Suprapubic skin (tissue), 4 donors: Measurements from ENCODE around the gene CBX2.

Experiments used
- CTCF ChIP-seq, 2 donors: fragments of 200-600 bp in 1 of 2; fragments of 450-650 bp in 1 of 2; sonication (generic) in 1 of 2; IDR thresholded peaks; one replicate each; pipeline ENCODE4 v1.5.1; 2016 to 2019; ENCODE audit warnings: antibody characterized with exemption in 2 of 2, mild to moderate bottlenecking in 1 of 2, moderate library complexity in 1 of 2
- EP300 ChIP-seq: sonication (generic); formaldehyde crosslinking; IDR thresholded peaks from one replicate; pipeline ENCODE4 v1.6.1; 2017; ENCODE audit warnings: antibody characterized with exemption
- POLR2A ChIP-seq, 2 donors: fragments of 450-650 bp; IDR thresholded peaks; one replicate each; pipeline ENCODE4 v1.6.1; 2017; ENCODE audit warnings: antibody characterized with exemption in 2 of 2, mild to moderate bottlenecking in 2 of 2, moderate library complexity in 2 of 2
- POLR2AphosphoS5 ChIP-seq, 3 donors: sonication (generic); formaldehyde crosslinking; IDR thresholded peaks; one replicate each; pipeline ENCODE4 v1.6.1; 2017; ENCODE audit warnings: antibody characterized with exemption in 3 of 3

DNA sequence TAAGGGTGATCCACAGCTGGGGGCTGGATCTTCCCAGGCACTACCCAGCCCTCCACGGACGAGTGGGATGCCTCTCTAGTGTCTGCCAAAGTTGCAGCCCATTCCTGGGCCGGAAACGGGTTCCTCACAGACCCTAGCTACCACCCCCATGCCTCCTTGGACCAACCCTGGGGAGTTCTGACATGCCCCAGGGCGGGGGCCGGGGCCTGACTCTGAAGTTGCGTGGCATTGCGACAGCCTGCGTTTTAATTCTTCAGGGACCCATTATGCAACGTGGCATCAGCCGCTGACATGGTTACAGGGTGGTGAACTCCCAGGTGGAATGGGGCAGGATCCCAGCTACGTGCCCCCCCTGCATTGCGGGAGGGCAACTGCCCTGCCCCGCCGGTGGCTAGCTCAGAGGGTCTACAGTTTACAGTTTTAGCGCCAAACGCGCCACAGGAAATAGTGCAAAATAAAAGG is 58.6 kb downstream of the CBX2 start:
- TF ChIP-seq CTCF (IDR thresholded peaks at IDR 0.05) (no peak), POLR2A (IDR thresholded peaks at IDR 0.05) (no peak), POLR2AphosphoS5 (IDR thresholded peaks at IDR 0.05) (no peak), EP300 (no peak)
